Fibroblast of the aortic adventitia (primary cell): Measurements from ENCODE around the gene ZNF230. TPM values are rescaled to one million over a fixed set of nuclear protein-coding genes. Genes with fewer than 3 reads are reported as not detected.

Experiments
- DNase-seq: peaks from one replicate; pipeline ENCODE4 v3.0.0-alpha.2; 2010; ENCODE audit warnings: low read depth
- H3K4me3 ChIP-seq: 2 replicates; pipeline ENCODE4 v1.5.1; 2011; ENCODE audit warnings: low read depth, mild to moderate bottlenecking, control low read depth, low read length, moderate library complexity
- CTCF ChIP-seq: IDR thresholded peaks from 2 replicates; pipeline ENCODE4 v1.5.1; 2011; ENCODE audit warnings: mild to moderate bottlenecking, low read length, control low read depth, inconsistent platforms; ENCODE audit not compliant: insufficient read depth
- total RNA-seq: library from RNA; depleted of rRNA; stranded (reverse); fragments of >200 nt; gene quantifications from 2 replicates; pipeline ENCODE4 v1.2.3, GENCODE V29; 2012; ENCODE audit warnings: low replicate concordance

Gene ZNF230
- total RNA-seq = 5.2 and 6.1 TPM in 2 replicates

DNA sequence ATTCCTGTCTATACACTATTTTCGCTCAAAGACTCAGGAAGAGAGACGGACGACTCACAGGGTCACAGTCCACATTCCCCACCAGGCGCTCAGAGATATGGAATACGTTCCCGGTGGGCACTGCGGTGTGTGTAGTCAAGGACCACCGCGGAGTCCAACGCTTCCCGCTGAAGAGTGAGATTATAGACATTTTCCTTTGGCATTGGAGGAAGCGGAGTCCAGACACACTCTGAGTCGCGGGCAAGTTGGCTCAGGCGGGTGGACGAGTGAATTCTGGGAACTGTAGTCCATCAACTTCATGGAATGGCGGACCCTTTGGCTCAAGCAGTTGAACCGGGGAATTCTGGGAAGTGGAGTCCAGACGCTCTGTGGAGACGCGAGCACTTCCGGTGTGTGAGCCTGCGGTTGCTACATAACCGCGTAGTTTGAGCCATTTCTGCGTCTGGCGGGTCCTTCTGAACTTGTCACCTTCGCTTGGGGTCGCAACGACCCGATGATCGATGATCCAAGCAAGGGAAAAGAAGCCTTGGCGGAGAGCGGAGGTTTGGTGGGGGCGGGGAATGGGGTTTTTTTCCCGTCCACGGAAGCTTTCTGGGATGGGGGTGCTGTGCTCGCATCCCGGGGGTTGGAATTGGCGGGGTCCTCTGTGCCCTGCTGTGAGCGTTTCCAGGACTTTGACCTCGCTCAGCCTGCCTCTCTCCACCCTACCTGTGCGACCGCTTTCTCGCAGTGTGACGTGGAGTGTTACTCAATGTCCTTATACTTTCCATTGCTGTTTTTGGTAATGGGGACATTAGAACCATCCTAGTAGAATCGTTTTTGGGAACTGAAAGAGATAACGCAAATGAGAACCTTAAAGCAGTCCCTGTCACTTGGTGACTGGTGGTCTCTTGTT lies at the start of gene ZNF230:
ZNF230 (plus strand) TSS at position 392 of the 895 bp plus-strand sequence. CDS start 4,122 bp downstream, outside the sequence.
- peak; percentile 95 for DNase-seq
- H3K4me3 ChIP-seq = peak within 1 kb of the TSS; percentile 77
- no peak for TF ChIP-seq CTCF

DNA sequence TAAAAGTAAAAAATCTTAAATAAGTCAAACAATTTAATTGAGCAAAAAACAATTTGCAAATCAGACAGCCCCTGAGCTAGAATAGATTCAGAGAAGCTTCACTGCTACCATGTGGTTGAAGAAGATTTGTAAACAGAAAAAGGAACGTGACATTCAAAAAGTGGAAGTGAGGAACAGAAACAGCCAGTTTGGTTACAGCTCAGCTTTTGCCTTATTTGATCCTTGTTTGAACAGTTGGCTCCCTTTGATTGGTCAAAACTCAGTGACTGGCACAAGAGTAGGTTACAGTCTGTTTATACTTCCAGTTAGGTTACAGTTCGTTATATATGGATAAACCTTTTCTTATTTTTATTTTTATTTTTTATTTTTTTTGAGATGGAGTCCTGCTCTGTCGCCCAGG lies 45.9 kb upstream of the ZNF230 start:
- TF ChIP-seq CTCF = no peak
- no peak for DNase-seq
- no peak overlapping the region for H3K4me3 ChIP-seq

GRCh38 chr19:43957891-43958290 lies 44.9 kb upstream of the ZNF230 start:
- DNase-seq = peak; percentile 57
- H3K4me3 ChIP-seq = no peak overlapping the region
- no peak for TF ChIP-seq CTCF

- DNase-seq = no peak
- TF ChIP-seq CTCF = no peak
- no peak overlapping the region for H3K4me3 ChIP-seq
Measured at GRCh38 chr19:43960411-43960810, 42.3 kb upstream of the ZNF230 start.

DNA sequence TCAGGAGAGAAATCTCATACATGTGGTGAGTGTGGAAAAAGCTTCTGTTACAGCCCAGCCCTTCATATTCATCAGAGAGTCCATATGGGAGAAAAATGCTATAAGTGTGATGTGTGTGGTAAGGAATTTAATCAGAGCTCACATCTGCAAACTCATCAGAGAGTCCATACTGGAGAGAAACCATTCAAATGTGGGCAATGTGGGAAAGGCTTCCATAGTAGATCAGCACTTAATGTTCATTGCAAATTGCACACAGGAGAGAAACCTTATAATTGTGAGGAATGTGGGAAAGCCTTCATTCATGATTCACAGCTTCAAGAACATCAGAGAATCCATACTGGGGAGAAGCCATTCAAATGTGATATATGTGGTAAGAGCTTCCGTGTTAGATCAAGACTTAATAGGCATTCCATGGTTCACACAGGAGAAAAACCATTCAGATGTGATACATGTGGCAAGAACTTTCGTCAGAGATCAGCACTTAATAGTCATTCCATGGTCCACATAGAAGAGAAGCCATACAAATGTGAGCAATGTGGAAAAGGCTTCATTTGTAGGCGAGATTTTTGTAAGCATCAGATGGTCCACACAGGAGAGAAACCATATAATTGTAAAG lies 36.6 kb upstream of the ZNF230 start:
- no peak overlapping the region for H3K4me3 ChIP-seq

GRCh38 chr19:43976732-43977131 lies 26.0 kb upstream of the ZNF230 start:
- no peak for DNase-seq
- TF ChIP-seq CTCF = no peak
- no peak overlapping the region for H3K4me3 ChIP-seq

More for the DNA sequence above, 36.6 kb upstream of the ZNF230 start:
- TF ChIP-seq CTCF = no peak
- DNase-seq = peak; percentile 2
